Endothelial cell of umbilical vein (primary cell): ENCODE measurements around the gene RASSF5.

Experiments
- EZH2 ChIP-seq: IDR thresholded peaks from 2 replicates; pipeline ENCODE4 v1.6.1; 2012; ENCODE audit warnings: borderline replicate concordance, low read depth, mild to moderate bottlenecking, moderate library complexity, low read length, inconsistent platforms; ENCODE audit not compliant: severe bottlenecking
- GATA2 ChIP-seq: IDR thresholded peaks from 2 replicates; pipeline ENCODE4 v1.7.0; 2011; ENCODE audit warnings: low read depth, mild to moderate bottlenecking, moderate library complexity, mixed read lengths, low read length; ENCODE audit not compliant: insufficient read length, insufficient read depth
- JUN ChIP-seq: IDR thresholded peaks from 2 replicates; pipeline ENCODE4 v1.6.1; 2011; ENCODE audit warnings: borderline replicate concordance, low read depth; ENCODE audit not compliant: insufficient read length, insufficient read depth
- MAX ChIP-seq: IDR thresholded peaks from 2 replicates; pipeline ENCODE4 v1.6.1; 2011; ENCODE audit not compliant: insufficient read depth, insufficient read length
- MYC ChIP-seq: IDR thresholded peaks from one replicate; pipeline ENCODE4 v1.6.1; 2011; ENCODE audit warnings: mild to moderate bottlenecking, low read depth, low read length
- POLR2A ChIP-seq: IDR thresholded peaks from 2 replicates; pipeline ENCODE4 v1.6.1; 2012; ENCODE audit warnings: low read depth, mild to moderate bottlenecking, control low read depth, low read length
- POLR2AphosphoS5 ChIP-seq: IDR thresholded peaks from 2 replicates; pipeline ENCODE4 v1.6.1; 2012; ENCODE audit warnings: low read depth, mild to moderate bottlenecking, control low read depth, low read length, moderate library complexity; ENCODE audit not compliant: insufficient read depth
- TF ChIP-seq, protein P1 (sequence below), 2 donors: IDR thresholded peaks; 1 replicate in 1 of 2; 2 replicates in 1 of 2; pipeline ENCODE4 v1.5.1; 2011; ENCODE audit warnings: low read length in 2 of 2, mild to moderate bottlenecking in 2 of 2, moderate library complexity in 2 of 2, control low read depth in 1 of 2, inconsistent platforms in 1 of 2, low read depth in 1 of 2; ENCODE audit not compliant: insufficient read depth in 1 of 2; ENCODE audit errors: extremely low read depth in 1 of 2

- TF ChIP-seq, protein P1, sequence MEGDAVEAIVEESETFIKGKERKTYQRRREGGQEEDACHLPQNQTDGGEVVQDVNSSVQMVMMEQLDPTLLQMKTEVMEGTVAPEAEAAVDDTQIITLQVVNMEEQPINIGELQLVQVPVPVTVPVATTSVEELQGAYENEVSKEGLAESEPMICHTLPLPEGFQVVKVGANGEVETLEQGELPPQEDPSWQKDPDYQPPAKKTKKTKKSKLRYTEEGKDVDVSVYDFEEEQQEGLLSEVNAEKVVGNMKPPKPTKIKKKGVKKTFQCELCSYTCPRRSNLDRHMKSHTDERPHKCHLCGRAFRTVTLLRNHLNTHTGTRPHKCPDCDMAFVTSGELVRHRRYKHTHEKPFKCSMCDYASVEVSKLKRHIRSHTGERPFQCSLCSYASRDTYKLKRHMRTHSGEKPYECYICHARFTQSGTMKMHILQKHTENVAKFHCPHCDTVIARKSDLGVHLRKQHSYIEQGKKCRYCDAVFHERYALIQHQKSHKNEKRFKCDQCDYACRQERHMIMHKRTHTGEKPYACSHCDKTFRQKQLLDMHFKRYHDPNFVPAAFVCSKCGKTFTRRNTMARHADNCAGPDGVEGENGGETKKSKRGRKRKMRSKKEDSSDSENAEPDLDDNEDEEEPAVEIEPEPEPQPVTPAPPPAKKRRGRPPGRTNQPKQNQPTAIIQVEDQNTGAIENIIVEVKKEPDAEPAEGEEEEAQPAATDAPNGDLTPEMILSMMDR (IDR thresholded peaks at IDR 0.05; ENCODE audit: extremely low read depth in 1 of 2, insufficient read depth in 1 of 2, low read depth in 1 of 2, low read length in 2 of 2), result no peak
- no peak for TF ChIP-seq POLR2A
- no peak for TF ChIP-seq EZH2
- TF ChIP-seq POLR2AphosphoS5, result no peak
- no peak for TF ChIP-seq MAX
- no peak for TF ChIP-seq GATA2
- TF ChIP-seq MYC, result no peak
- TF ChIP-seq JUN, result no peak
Measured at GRCh38 chr1:206526064-206526911, 19.0 kb downstream of the RASSF5 start.
